NCI-H187 (cell line): ENCODE measurements around the gene RCL1.

Source experiments
- DNase-seq, 2 experiments: peaks; one replicate each; lab custom pipeline; 2025; lab: John Stamatoyannopoulos, UW

The RCL1 gene

GRCh38 chr9:4812858-4813257 lies 20.1 kb downstream of the RCL1 start:
- no peak for DNase-seq

DNA sequence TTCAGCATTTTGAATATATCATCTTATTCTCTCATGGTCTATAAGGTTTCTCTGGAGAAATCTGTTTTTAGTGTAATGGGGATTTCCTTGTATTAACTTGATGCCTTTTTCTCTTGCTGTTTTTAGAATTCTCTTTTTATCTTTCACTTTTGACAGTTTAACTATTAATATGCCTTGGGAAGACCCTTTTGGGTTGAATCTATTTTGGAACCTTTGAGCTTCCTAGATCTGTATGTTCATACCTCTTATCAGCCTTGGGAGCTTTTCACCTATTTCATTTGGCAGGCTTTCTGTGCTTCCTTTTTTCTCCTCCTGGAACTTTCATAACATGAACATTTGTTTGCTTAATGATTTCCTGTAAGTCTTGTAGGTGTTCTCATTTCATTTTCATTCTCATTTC lies 22.2 kb downstream of the RCL1 start:
- DNase-seq = no peak

GRCh38 chr9:4815381-4815956 lies 22.7 kb downstream of the RCL1 start:
- DNase-seq = no peak

- no peak for DNase-seq
Measured at GRCh38 chr9:4820168-4820567, 27.4 kb downstream of the RCL1 start.

DNA sequence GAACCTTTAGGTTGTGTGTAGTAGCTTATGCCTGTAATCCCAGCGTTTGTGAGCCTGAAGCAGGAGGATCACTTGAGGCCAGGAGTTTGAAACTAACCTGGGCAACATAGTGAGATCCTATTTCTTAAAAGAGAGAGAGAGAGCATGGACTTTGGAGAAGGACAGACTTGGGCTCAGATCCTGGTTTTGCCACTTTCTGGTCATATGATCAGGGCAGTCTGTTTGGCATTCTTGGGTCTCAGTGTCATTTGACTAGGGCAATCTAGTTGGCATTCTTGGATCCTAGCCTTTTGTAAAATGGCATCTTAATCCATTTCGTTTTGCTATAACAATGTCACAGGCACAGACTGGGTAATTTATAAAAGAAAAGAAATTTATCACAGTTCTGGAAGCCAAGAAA lies 28.4 kb downstream of the RCL1 start:
- no peak for DNase-seq

- no peak for DNase-seq
Measured at GRCh38 chr9:4822057-4822456, 29.3 kb downstream of the RCL1 start.

- DNase-seq = no peak
Measured at GRCh38 chr9:4826417-4827166, 33.8 kb downstream of the RCL1 start.

- DNase-seq = no peak
Measured at GRCh38 chr9:4827224-4827623, 34.5 kb downstream of the RCL1 start.

DNA sequence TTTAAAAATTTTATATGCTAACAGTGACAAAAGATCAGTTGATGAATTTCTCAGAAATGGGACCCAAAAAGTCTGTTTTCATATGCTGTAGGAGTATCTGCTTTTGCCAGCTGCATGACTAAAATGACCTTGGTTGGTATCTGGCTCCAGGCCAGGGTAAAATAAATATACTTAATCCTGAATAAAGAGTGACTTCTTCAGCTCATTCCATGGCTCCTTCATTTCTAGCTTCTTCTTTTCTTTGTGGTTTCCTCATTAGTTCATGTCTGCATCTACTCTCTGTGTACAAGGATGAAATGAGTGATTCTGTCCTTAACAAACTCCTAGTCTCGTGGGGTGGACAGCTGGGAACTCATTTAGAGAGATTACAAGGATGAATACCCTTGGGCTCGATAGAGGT lies 36.0 kb downstream of the RCL1 start:
- no peak for DNase-seq

DNA sequence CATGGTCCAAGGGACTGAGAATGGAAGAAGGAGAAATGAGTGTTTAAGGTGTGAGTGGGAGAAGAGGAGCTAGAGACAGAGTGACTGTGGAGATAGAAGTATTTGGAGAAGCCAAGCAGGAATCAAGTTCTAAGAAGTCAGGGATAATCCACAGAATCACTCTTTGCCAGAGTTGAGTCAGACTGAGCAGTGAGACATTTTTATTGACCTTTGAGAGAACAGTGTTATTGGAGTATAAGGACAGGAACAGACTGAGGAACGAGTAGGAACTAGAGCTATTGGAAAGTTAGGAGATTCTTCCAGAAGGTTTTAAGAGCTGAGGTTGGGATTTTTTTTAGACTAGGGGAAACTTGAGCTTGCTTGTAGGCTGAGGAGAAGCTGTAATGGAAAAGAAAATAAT lies 37.2 kb downstream of the RCL1 start:
- DNase-seq = no peak

- DNase-seq = no peak
Measured at GRCh38 chr9:4830699-4831098, 38.0 kb downstream of the RCL1 start.

DNA sequence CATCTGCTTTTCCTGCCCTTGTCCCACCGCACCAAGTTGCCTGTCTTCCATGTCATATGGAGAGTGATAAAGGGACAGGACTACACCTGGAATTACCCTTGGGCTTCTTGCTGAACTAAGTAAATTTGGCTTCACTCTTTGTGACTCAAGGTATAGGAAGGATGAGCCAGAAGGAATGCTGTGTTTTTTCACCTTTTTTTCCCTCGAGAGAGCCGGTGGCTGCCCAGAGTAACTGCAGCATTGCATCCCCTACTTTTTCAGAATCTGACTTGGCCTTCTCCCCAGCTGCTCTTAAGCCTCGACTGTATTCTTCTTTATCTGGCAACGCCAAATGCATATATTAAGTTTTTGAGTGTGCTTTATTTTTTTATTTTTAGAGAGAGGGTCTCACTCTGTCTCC lies 38.4 kb downstream of the RCL1 start:
- no peak for DNase-seq

- no peak for DNase-seq
Measured at GRCh38 chr9:4831944-4832343, 39.2 kb downstream of the RCL1 start.

DNA sequence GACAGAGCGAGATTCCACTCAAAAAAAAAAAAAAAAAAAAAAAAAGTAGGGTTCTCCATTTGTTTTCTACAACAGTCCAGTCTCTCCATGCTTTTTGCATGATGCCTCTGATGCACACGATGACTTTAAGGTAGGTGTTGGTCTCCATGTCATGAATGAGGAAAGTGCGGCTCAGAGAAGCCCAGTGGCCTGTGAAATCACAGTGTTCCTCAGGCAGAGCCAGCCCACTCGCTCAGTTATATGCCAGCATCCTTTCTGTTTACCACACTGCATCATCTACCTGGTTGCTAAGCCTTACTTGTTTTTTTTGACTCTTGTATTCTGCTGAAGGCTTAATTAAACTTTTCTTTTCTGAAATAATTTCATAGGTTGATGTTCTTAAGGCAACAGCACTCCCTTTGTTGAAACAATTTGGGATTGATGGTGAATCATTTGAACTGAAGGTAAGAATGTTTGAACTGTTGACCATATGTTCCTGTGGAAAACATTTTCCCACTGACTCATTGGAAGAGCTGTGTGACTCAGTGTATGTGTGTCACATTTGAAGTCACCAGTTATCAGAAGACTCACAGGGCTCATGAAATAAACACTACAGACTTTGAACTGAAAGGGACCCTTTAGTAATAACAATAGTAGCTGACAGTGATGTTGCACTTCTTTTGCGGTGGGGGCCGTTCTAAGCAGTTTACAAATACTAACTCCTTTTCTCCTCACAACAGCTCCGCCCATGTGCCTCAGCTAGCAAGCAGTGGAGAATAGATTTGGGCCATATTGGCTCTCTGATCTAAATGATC lies 40.2 kb downstream of the RCL1 start:
- DNase-seq = no peak

DNA sequence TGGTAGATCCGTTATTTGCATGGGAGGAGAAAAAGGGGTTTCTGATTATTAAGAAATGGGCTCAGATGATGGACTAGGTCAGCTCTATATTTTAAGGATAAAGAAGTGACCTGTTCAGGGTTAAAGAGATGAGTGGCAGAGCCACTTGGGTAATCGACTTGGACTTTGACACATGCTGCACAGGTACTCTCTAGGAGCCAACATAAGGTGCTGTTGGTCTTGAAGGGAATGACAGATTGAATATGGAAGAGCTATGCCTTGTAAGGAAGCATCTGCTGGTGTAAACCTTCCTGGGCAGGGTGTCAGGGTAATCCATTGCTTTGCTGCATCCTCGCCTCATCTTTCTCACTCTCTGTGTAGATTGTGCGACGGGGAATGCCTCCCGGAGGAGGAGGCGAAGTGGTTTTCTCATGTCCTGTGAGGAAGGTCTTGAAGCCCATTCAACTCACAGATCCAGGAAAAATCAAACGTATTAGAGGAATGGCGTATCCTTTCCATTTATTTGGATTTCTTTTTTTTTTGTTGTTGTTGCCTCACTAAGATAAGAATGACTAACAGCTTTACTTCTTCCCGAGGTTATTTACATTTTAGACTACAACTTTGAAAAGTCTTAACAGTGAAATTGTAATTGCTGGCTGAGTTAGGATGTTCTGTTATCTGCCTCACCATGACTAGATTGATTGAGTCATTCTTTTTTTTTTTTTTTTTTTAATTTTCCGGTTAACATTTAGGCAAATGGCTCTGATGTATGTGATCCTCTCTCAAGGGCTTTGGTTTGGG lies 41.2 kb downstream of the RCL1 start:
- no peak for DNase-seq

- no peak for DNase-seq
Measured at GRCh38 chr9:4836676-4837075, 43.9 kb downstream of the RCL1 start.

DNA sequence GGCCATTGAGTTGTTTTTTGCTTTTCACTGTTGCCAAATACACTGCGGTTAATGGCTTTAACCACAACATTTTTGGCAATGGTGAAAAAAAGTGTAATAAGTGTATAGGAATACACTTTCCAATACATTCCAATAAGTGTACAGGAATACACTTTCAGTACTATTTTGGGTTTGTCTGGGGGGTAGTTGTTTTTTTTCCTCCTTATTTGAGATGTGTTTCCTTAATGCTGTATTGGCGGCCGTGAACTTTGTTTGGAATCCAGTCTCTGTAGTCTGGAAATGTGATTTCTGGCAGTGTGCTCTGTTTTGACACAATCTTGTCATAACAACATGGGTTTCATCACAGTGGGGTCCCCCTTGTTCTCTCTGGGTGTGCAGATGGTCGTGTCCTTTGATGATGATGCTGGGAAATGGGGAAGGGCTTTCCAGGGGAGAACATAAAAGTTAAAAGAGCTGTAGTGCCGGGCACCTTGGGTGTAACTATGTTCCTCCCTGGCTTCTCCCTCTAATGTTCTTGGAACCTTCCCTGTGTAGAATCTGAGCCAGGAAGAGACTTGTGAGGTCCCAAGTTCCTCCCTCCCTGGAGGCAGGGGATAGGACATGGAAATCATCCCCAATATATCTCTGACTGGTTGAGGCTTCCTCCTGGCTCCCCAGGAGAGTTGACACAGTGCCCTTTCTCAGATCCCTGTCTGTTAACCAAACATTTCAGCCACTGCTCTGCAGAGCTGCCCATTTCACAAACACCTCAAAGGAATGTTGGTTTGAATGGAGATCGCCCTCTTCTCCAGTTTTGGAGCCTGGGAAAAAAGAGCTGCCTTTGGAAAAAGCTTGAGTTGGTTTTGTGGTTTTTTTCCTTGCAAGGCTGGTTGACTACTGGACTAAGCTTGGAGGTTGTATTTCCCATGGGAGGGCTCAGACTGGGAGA lies 44.8 kb downstream of the RCL1 start:
- DNase-seq = no peak

DNA sequence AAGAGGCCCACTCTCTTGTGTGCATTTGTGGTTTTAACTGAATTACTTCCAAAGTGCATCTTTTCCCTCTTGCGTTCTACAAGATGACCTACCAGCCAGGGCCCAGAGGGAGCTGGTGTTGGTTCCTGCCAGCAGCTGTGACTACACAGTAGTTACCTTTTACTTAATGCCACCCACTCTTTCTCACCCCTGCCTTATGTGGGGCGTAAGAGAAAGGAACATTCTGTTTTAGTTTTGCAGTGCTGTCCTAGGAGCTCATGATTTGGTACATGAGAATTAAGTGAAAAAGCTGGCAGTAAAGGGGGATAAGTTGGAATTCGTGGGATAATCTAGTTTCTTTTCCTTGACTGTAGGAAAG lies 45.4 kb downstream of the RCL1 start:
- no peak for DNase-seq

GRCh38 chr9:4839470-4839912 lies 46.7 kb downstream of the RCL1 start:
- DNase-seq = no peak

DNA sequence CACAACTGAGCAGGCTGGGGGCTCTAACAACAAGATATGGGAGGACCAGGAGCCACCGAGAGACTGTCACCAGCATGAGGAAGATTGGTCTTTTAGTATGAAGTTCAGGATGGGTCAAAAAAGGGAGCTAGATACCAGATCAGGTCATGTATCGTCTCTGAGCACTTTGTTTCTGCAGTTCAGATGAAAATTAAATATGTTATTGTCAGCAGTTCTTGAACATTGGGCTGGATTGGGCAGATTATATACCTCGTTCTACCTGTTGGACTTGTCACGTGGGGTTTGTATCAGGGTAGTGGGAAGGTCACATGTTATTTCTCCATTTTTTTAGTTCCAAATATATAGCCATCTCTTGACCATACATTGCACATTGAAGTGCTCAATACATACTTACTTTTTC lies 47.3 kb downstream of the RCL1 start:
- no peak for DNase-seq

DNA sequence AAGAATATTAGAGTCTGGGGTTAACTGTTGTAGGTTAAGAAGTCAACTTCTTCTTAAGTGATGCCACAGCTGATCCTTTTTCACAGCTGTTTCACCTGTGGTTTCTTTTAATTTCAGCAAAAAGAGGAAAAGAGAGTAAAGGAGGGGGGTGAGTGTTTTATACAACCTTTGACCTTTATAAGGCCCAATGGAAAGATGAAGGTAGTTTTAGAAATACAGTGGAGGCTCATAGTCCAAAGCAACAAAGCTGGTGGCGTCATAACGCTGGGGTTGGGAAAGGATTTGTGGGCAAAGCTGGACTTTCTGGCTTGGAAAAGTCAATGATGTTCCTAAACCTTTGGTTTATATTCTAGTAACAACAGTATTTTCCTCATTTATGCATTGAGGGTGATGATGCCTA lies 49.5 kb downstream of the RCL1 start:
- DNase-seq = no peak
